ENCODE results near the gene WNT5B. TPM values are rescaled to one million over a fixed set of nuclear protein-coding genes. Genes with fewer than 3 reads are reported as not detected.

WNT5B gene
- total RNA-seq, 1 donor from 2014 or later = 4.2 TPM

DNA sequence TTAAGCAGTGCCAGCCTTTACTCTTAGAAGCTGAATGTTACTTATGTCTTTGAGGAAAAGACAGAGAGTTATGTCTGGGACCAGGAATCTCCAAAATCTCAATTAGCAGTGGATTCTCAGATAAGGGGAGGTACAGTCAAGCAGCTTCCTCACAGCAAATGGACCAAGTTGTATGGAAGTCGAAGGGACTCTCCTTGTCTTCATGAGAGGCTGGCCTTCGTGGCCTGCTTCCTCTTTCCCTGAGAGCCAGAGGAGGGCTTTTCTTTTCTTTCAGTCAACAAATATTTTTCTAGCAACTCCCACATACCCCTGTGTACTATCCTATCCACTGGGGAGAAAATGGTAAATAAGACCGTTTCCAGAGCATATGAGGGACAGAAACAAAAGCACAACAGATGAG lies 6.6 kb upstream of the WNT5B start:
- no peak for ATAC-seq
- no peak for DNase-seq (ENCODE audit: low spot score)

DNA sequence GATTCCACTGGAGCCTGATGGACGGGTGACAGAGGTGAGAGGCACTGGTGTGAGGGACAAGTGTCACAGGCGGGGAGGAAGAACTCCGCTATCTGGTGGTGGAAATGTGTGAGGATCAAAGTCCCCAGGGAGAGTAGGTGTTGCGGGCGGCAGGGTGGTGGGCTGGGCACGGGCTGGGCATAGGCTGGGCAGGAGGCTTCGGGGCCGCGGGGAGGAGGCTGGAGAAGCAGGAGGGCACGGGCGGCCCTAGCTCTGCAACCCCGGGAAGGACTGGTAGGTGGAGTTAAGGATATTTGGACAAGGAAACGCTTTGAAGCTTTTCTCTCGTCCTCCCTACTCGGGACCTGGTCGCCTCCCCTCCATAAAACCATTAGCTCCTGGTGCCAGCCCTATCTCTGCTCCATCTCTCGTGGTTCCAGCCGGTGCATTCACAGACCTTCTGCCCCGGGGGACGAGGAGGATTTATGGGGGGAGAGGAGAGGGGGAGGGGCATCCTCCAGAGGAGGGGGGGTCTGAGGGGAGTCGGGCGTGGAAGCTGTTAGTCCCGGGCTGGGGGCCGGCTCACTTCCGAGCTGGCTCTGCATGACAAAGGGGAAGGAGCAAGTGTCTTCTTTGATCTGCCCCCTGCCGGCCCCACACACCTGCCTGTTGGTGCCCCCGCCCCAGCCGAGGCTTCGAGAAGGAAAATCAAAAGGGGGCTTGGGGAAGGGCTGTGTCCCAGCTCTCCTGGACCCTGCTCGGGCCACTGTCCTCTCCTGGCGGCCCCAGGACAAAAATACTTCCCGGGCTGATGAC lies 504 bp downstream of the WNT5B start:
- DNase-seq (ENCODE audit: low spot score) = no peak

DNA sequence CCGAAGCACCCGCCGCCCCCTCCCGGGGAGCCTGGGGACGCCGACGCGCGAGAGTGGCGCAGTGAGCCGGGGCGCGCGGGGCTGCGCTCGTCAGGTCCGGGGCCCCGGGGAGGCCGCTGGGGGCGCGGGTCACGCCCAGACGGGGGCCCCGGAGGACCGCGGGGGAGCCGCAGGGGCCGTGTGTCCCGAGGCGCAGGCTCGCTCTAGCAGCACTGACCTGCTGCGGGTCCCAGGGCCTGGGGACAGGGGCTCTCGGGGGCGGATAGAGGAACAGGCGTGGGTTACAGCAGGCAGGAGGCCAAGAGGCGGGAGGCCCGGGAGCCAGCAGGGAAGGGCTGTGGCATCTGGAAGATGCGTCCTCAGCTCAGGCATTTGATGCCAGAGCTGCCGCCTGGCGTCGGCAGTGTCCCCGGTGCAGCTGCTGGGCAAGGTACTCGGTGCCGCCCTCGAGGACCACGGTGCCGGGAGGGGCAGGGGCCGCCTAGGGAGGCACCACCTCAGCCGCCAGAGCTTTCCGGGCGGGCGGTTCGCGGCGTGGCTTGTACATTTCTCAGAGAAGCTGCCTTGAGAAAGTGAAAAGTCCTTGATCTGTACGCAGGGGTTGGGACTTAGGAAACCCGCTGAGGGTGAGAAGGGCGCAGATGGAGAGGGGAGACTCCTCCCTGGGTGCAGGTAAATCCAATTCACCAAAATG lies 1.2 kb downstream of the WNT5B start:
- DNase-seq (ENCODE audit: low spot score) = peak; percentile 68
- peak; percentile 51 for ATAC-seq

More for the DNA sequence above, 504 bp downstream of the WNT5B start:
- peak; percentile 48 for ATAC-seq

DNA sequence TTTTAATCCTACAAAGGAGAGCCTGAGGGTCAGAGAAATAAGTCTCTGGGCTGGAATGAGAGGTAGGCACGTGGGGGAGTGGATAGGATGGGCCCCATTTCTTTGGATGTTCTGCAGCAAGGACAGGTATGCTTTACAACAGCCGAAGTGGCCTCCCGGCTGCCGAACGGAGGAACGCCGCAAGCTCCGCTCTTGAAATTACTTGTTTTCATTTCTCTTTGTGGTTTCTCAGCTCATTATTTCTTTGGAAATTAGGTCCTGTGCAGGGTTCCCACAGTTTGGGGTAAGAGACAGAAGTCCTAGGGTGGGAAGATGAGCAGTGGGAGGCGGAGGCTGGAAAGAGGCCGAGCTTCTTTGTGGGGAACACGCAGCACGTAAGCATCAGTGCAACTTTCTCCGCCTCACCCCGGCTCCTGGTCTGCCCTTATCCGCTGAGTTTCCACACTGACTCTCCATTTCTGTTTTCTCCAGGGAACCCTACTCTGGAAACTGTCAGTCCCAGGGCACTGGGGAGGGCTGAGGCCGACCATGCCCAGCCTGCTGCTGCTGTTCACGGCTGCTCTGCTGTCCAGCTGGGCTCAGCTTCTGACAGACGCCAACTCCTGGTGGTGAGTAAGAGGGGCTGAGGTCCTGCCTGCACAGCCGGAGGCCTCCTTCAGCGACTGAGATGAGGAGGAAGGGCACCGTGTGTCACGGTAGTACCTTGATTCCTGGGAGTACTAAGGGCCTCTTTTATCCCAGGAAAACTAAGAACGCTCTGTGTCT lies 2.0 kb downstream of the WNT5B start:
- ATAC-seq (no peak), DNase-seq (ENCODE audit: low spot score) (no peak)

DNA sequence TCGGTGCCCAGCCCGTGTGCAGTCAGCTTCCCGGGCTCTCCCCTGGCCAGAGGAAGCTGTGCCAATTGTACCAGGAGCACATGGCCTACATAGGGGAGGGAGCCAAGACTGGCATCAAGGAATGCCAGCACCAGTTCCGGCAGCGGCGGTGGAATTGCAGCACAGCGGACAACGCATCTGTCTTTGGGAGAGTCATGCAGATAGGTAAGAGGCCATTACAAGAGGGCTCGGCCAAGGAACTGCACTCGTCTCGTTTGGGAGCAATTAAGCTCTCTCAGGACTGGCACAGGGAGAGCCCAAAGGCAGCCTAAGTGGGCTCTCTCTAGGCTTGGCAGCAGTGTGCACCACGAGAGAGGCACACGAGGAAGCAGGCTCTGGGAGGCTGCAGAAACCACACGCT lies 3.7 kb downstream of the WNT5B start:
- DNase-seq (ENCODE audit: low spot score) (peak; percentile 91), ATAC-seq (peak; percentile 62)

DNA sequence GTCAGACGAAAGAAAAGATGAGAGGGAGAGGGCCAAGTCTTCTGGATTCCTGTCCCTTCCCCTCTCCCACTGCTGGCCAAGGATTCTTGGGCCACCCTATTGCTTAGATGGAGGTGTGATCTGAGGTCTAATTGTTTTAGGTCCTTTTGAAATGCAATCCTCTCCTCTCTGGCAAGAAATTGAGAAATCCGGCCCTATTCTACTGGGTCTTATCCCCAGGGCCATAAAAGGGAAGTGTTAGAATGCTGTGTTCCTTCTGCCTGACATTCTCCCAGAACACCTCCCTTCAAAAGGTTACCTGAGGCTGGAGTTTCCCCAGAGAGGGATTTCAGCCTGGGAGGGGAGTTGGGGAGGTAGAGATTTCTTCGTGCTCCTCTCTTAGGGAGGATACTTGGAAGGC lies 4.4 kb downstream of the WNT5B start:
- ATAC-seq = no peak

DNA sequence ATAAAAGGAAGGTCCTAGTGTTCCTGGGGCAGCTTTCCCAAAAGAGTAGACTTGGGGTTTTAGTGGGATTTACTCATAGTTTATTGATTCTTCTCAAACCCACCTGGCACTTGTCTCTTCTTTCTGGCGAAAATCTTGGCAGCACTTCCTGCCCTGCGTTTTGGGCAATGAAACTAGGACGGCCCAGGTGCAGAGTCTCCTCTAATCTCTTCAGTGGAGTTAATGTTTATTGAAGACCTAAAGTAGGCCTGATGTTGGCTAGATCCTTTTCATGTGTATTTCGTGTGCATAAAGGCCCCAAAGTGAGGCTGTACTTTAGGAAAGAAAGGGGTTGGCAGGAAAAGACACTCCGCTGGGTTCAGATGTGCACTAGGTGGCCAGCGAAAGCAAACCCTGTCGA lies 5.1 kb downstream of the WNT5B start:
- ATAC-seq = peak; percentile 56
- DNase-seq (ENCODE audit: low spot score) = peak; percentile 85

More for the DNA sequence above, 4.4 kb downstream of the WNT5B start:
- DNase-seq (ENCODE audit: low spot score) = no peak

DNA sequence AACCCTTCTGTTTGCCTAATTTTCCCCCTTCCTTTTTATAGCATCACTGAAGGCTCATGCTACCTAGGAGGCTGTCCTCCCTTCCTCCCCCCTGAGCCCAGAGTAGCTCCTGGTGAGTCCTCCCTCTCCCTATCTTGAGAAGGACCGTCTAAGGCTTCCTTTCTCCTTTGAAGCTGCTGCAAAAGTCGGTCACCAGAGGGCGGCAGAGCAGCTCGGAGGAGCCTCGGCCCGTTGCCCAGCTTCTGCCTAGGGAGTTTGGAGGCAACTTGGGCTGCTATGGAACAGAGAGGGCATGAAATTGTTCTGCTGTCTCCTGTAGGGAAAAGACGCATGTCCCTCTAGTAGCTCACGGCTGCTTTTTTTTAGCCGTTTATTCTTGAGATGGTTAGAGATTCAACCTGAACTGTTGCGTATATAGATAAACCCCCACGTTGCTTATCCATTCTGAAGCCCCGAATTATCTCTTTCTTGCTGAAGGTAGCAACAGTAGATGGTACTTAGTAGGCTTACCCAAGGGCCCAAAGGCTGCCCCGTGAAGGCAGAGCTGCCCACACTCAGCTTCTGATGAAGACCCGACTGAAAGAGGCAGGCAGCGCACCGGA lies 5.7 kb downstream of the WNT5B start:
- DNase-seq (ENCODE audit: low spot score) (peak; percentile 85), ATAC-seq (peak; percentile 63)

DNA sequence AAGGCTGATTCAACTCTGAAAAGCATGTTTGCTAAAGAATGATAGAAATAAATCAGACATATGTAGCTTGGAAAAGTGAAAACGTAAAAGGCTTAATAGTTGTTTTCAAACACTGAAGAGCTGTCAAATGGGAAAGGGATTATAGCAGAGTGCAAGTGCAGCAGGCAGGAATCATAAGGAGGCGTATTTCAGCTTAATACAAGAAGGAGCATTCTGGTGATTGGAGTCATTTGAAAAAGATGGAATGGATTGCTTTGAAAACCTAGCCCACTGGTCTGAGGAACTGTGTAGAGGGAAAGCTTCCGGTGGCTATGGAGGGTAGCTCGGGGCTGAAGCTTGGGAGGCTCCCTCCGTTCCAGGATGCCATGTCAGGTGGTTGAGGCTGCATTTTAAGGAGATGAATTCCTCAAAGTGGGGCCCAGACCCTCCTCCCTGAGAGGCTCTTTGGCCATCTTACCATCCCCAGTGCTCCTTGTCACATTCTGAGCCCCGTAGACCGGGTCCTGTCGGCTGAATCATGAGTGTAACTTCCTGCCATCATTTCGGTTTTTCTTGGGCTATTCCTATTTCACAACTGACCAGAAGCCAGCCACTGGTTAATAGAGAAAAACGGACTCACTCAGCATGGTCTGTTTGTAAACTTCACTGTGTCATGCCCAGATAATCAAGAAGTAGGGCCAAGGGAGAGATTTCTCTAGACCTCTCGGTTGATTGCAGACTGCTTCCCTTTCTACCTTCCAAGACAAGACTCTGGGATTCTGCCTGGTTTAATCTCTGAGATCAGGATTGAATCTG lies 6.5 kb downstream of the WNT5B start:
- no peak for ATAC-seq
- DNase-seq (ENCODE audit: low spot score) = no peak

DNA sequence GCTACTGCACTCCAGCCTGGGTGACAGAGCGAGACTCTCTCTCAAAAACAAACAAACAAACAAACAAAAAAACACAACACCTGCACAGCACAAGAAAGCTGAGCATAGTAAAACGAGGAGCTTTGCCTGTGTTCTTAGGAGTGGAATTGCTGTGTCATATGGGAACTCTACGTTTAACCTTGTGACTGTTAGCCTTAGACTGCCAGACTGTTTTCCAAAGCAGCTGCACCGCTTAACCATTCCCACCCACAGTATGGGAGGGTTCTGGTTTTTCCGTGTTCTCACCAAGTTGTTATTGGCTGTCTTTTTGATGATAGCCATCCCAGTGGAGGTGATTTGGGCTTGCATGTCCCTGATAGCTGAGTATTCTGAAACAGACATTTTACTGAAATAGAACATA lies 9.2 kb downstream of the WNT5B start:
- ATAC-seq = no peak
- no peak for DNase-seq (ENCODE audit: low spot score)

DNA sequence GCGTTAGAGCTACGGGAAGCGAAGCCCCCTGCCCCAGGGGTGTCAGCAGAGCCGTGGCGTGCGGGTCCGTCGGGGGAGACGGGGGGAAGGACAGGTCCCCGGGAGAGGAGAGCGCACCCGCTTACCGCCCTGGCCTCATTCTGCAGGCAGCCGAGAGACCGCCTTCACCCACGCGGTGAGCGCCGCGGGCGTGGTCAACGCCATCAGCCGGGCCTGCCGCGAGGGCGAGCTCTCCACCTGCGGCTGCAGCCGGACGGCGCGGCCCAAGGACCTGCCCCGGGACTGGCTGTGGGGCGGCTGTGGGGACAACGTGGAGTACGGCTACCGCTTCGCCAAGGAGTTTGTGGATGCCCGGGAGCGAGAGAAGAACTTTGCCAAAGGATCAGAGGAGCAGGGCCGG lies 10.5 kb downstream of the WNT5B start:
- peak; percentile 54 for ATAC-seq
- DNase-seq (ENCODE audit: low spot score) = no peak

DNA sequence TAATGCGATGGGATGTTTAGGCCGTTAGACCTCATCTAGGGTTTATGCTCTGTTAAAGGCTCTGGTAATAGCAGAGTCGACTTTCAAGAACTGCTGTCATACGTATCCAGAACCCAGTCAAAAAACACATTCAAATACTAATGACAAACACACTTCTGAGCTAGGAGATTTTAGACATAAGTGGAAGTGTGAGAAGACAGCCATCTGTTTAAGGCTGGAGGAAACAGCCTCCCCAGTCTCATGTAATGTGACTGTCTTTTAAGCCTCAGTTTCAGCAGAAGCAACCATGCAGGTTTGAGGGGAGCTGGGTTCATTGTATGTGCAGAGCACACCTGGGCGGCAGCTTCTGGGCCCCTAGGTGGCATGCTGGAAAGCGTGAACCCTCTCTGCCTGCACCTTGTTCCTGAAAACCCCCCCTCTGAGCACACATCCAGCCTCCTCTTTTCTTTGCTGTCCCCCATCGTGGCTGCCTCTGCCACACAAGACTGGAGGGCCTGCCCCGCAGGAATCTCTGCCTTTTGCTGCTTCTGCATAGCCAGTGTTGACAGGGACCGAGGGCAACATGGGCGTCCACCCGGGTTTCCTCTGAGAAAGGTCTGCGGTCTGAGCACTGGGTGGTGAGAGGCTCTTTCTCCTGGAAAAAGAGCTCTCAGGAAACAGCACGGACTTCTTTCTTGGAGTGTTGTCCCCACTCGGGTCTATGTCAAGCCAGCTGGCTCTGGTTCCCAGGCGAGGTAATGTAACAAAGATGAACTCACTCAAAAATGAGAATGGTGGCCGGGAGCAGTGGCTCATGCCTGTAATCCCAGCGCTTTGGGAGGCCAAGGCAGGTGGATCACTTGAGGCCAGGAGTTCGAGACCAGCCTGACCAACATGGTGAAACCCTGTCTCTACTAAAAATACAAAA lies 11.6 kb downstream of the WNT5B start:
- DNase-seq (ENCODE audit: low spot score) (no peak), ATAC-seq (no peak)

DNA sequence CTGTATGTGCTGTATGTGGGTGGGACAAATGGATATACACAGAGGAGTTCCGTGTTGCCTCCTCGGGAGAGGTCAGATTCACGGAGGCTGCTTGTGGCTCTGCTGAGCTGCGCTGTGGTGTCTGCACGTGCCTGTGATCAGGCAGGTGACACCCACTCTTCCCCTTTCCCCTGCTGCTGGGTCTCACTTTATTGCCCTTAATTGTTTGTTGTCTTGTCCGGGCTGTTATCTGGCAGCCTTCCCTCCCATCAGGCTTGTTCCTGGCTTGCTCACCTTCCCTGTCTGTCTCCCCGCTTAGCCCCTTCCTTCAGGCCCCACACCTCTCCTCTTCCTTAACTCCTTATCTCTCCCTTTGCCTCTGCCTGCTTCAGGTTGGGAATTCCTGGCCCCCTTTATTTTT lies 13.5 kb downstream of the WNT5B start:
- no peak for ATAC-seq
- DNase-seq (ENCODE audit: low spot score) = no peak

DNA sequence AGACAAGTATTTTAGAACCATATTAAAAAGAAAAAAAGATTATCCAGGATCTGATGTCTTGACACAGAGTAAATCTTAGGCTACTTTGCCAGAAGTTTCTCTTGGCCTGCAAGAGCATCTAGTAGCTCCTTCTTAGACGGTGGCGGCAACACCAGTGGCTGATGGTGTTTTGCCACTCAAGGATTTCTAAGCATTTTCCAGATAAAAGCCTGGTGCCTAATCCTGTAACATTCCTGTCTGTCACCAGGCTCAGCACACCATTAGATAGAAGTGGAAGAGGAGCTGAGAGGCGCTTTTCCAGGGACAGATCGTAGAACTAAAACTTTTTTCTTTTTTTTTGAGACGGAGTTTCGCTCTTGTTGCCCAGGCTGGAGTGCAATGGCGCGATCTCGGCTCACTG lies 14.0 kb downstream of the WNT5B start:
- no peak for ATAC-seq
- DNase-seq (ENCODE audit: low spot score) = no peak

DNA sequence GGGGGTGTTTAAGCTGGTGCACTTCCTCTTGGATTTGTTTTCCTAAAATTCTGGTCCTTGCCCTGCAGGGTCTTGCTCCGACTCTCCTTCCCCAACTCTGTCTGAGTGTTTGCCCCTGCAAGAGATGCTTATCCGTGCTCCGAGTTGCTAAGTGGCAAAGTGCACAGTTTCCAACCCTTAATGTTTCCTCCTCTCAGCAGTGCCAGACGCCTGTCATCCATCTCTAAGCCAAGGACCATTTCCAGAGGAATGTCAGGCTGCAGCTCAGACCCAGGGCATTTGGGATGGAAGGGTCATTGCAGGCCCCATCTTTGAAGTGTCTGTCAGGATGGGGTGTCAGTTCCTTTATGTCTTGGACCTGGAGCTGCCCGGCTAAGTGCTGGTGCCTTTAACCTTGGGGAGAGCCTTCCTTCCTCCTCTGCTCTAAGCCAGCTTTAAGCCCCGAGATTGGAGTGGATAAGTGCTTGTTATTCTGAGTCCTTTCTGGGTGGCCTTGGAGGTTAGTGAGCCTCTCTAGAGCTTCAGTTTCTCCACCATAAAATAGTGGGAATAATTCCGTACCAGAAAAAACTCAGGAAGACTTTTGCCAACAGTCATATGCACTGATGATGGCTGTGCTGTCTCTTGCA lies 15.0 kb downstream of the WNT5B start:
- DNase-seq (ENCODE audit: low spot score) = no peak
- no peak for ATAC-seq

DNA sequence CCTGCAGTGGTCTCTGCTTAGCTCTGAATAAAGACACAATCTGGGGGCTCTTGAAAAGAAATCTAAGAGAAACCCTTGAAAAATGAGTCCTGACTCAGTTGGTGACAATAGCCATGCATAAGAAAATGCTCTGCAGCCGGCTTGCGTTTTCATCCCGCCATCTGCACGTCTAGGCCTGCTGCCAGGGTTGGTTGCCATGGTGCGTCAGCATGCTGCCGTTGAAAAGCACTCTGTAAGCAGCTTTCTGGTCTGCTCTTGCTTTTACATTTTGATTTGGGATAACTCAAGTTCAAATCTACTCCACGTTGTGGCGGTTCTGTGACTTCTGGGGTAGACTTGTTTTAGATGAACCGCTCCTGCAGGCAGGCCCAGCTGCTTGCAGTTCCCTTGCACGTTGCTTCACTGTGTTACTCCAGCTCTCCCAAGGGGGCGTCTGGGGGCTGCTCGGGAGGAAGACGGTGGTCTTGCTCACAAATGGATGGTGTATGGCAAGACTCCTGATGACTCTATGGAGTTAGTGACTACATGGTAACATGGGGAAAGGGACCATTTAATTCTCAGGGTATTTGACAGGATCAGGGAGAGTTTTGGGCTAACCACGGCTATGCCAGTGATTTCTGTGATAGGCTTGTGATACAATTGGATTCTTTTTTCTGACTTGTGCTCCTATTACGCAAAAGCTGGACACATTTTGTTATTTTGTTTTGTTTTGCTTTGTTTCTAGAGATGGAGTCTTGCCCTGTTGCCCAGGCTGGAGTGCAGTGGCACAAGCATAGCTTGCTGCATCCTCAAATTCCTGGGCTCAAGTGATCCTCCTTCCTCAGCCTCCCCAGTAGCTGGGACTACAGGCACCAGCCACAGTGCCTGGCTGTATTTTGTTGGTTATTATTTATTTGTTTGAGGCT lies 15.8 kb downstream of the WNT5B start:
- ATAC-seq (peak; percentile 56), DNase-seq (ENCODE audit: low spot score) (no peak)

DNA sequence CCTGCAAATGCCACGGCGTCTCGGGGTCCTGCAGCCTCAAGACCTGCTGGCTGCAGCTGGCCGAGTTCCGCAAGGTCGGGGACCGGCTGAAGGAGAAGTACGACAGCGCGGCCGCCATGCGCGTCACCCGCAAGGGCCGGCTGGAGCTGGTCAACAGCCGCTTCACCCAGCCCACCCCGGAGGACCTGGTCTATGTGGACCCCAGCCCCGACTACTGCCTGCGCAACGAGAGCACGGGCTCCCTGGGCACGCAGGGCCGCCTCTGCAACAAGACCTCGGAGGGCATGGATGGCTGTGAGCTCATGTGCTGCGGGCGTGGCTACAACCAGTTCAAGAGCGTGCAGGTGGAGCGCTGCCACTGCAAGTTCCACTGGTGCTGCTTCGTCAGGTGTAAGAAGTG lies 16.8 kb downstream of the WNT5B start:
- no peak for DNase-seq (ENCODE audit: low spot score)
- no peak for ATAC-seq
